Measurements from ENCODE around the gene ST3GAL2.
A peak's percentile ranks its signal among the peaks of the same experiment; 100 is the strongest.
"Not testable (repeated sequence)": the region's sequence is repeated elsewhere in the genome, so short reads cannot be mapped to it uniquely, and the experiment has no call there.

Gene ST3GAL2

GRCh38 chr16:70370145-70370544, 68.8 kb downstream of the ST3GAL2 start:
- not testable (repeated sequence) for H3K9me3 ChIP-seq; H3K27me3 ChIP-seq; H3K4me1 ChIP-seq (ENCODE audit: control insufficient read depth in 1 of 2, insufficient read depth in 1 of 2, low read depth in 1 of 2, low read length in 1 of 2); H3K4me3 ChIP-seq (ENCODE audit: low read depth in 1 of 2, low read length in 1 of 2); H3K27ac ChIP-seq
- peak; percentile 28 for TF ChIP-seq CTCF (IDR thresholded peaks at IDR 0.05)
- peaks cover 28% of the 10 kb centered on the region for H3K36me3 ChIP-seq

- Histone ChIP-seq H3K27me3 (no peaks in the 10 kb centered on the region), H3K27ac (no peak overlapping the region), H3K4me3 (ENCODE audit: low read depth in 1 of 2, low read length in 1 of 2) (no peak overlapping the region), H3K36me3 (peaks cover 72% of the 10 kb centered on the region), H3K9me3 (no peaks in the 10 kb centered on the region), H3K4me1 (ENCODE audit: control insufficient read depth in 1 of 2, insufficient read depth in 1 of 2, low read depth in 1 of 2, low read length in 1 of 2) (no peaks in the 10 kb centered on the region)
- TF ChIP-seq CTCF (IDR thresholded peaks at IDR 0.05): no peak
These were observed 74.5 kb downstream of the ST3GAL2 start for GRCh38 chr16:70364399-70364798.

GRCh38 chr16:70359552-70359951, 79.3 kb downstream of the ST3GAL2 start:
- no peaks in the 10 kb centered on the region for H3K27me3 ChIP-seq
- TF ChIP-seq CTCF (IDR thresholded peaks at IDR 0.05): no peak
- H3K4me1 ChIP-seq (ENCODE audit: control insufficient read depth in 1 of 2, insufficient read depth in 1 of 2, low read depth in 1 of 2, low read length in 1 of 2): no peaks in the 10 kb centered on the region
- peaks cover 76% of the 10 kb centered on the region for H3K36me3 ChIP-seq
- no peaks in the 10 kb centered on the region for H3K9me3 ChIP-seq
- H3K27ac ChIP-seq: no peak overlapping the region
- no peak overlapping the region for H3K4me3 ChIP-seq (ENCODE audit: low read depth in 1 of 2, low read length in 1 of 2)

GRCh38 chr16:70349783-70350182, 89.1 kb downstream of the ST3GAL2 start:
- Histone ChIP-seq H3K9me3 (no peaks in the 10 kb centered on the region), H3K27me3 (no peaks in the 10 kb centered on the region), H3K36me3 (no peaks in the 10 kb centered on the region), H3K4me1 (ENCODE audit: control insufficient read depth in 1 of 2, insufficient read depth in 1 of 2, low read depth in 1 of 2, low read length in 1 of 2) (peaks cover 14 to 17% of the 10 kb centered on the region in 2 experiments), H3K4me3 (ENCODE audit: low read depth in 1 of 2, low read length in 1 of 2) (no peak overlapping the region), H3K27ac (no peak overlapping the region)
- no peak for TF ChIP-seq CTCF (IDR thresholded peaks at IDR 0.05)

- Histone ChIP-seq H3K36me3 (no peaks in the 10 kb centered on the region), H3K4me3 (ENCODE audit: low read depth in 1 of 2, low read length in 1 of 2) (no peak overlapping the region), H3K27me3 (no peaks in the 10 kb centered on the region), H3K9me3 (no peaks in the 10 kb centered on the region), H3K4me1 (ENCODE audit: control insufficient read depth in 1 of 2, insufficient read depth in 1 of 2, low read depth in 1 of 2, low read length in 1 of 2) (peaks cover 14 to 17% of the 10 kb centered on the region in 2 experiments), H3K27ac (no peak overlapping the region)
- TF ChIP-seq CTCF (IDR thresholded peaks at IDR 0.05): no peak
These were observed 89.9 kb downstream of the ST3GAL2 start for GRCh38 chr16:70348991-70349390.

- Histone ChIP-seq H3K4me1 (ENCODE audit: control insufficient read depth in 1 of 2, insufficient read depth in 1 of 2, low read depth in 1 of 2, low read length in 1 of 2) (peaks cover 14 to 17% of the 10 kb centered on the region in 2 experiments), H3K9me3 (no peaks in the 10 kb centered on the region), H3K36me3 (no peaks in the 10 kb centered on the region), H3K4me3 (ENCODE audit: low read depth in 1 of 2, low read length in 1 of 2) (peak overlapping the region; percentile 81 to 85), H3K27me3 (no peaks in the 10 kb centered on the region), H3K27ac (peak overlapping the region; percentile 85)
- TF ChIP-seq CTCF (IDR thresholded peaks at IDR 0.05): no peak
These were observed 93.1 kb downstream of the ST3GAL2 start for GRCh38 chr16:70345840-70346239.
